ENCODE results near the gene ISCA2.

The ISCA2 gene

GRCh38 chr14:74543771-74544438, 50.3 kb downstream of the ISCA2 start:
- TF ChIP-seq CTCF (conservative IDR thresholded peaks at IDR 0.05; ENCODE audit: low read depth): no peak
- H3K27ac ChIP-seq: peak overlapping the region; percentile 38
- no peak for DNase-seq (ENCODE audit: low spot score)
- POLR2A ChIA-PET (ENCODE audit: low non-redundant PET): no interaction called here
- CTCF ChIA-PET: interaction anchor here (0.6 to 0.9 kb wide), 2 partner anchors 65 kb away, joined by 3 to 5 read pairs; no protein-coding TSS in a partner anchor

- CTCF ChIA-PET: no interaction called here
- H3K27ac ChIP-seq: peak overlapping the region; percentile 50
- POLR2A ChIA-PET (ENCODE audit: low non-redundant PET): no interaction called here
- DNase-seq (ENCODE audit: low spot score): no peak
- TF ChIP-seq CTCF (conservative IDR thresholded peaks at IDR 0.05; ENCODE audit: low read depth): no peak
Observed at GRCh38 chr14:74545386-74545785, 51.8 kb downstream of the ISCA2 start.

GRCh38 chr14:74546416-74546815, 52.9 kb downstream of the ISCA2 start:
- ChIA-PET CTCF (no interaction called here), POLR2A (ENCODE audit: low non-redundant PET) (no interaction called here)
- no peak for DNase-seq (ENCODE audit: low spot score)
- H3K27ac ChIP-seq: peak overlapping the region; percentile 50
- TF ChIP-seq CTCF (conservative IDR thresholded peaks at IDR 0.05; ENCODE audit: low read depth): no peak

Data from RWPE1 (cell line).